GM18867 (cell line): ENCODE measurements around the gene ALDH3B1.

Source experiments
- ATAC-seq: cut with Tn5 transposase; IDR thresholded peaks from one replicate; pipeline ENCODE4 v1.9.1; 2021; ENCODE audit warnings: mild to moderate bottlenecking, moderate library complexity; ENCODE audit not compliant: unreplicated experiment

The ALDH3B1 gene

GRCh38 chr11:68056317-68057285, 46.5 kb downstream of the ALDH3B1 start:
- ATAC-seq: no peak

GRCh38 chr11:68057807-68058206, 47.7 kb downstream of the ALDH3B1 start:
- no peak for ATAC-seq

GRCh38 chr11:68061508-68061907, 51.4 kb downstream of the ALDH3B1 start:
- ATAC-seq: no peak

- no peak for ATAC-seq
Measured at GRCh38 chr11:68064926-68065325, 54.8 kb downstream of the ALDH3B1 start.

GRCh38 chr11:68065841-68066240, 55.7 kb downstream of the ALDH3B1 start:
- no peak for ATAC-seq

- no peak for ATAC-seq
Measured at GRCh38 chr11:68066742-68067141, 56.6 kb downstream of the ALDH3B1 start.

- no peak for ATAC-seq
Measured at GRCh38 chr11:68067991-68068390, 57.9 kb downstream of the ALDH3B1 start.

GRCh38 chr11:68071281-68072048, 61.3 kb downstream of the ALDH3B1 start:
- no peak for ATAC-seq

GRCh38 chr11:68074584-68075352, 64.6 kb downstream of the ALDH3B1 start:
- ATAC-seq: no peak

GRCh38 chr11:68076371-68077042, 66.4 kb downstream of the ALDH3B1 start:
- no peak for ATAC-seq

GRCh38 chr11:68077617-68078582, 67.8 kb downstream of the ALDH3B1 start:
- ATAC-seq: peak; percentile 67
